Measurements from ENCODE around the gene PACRG.

Gene PACRG

DNA sequence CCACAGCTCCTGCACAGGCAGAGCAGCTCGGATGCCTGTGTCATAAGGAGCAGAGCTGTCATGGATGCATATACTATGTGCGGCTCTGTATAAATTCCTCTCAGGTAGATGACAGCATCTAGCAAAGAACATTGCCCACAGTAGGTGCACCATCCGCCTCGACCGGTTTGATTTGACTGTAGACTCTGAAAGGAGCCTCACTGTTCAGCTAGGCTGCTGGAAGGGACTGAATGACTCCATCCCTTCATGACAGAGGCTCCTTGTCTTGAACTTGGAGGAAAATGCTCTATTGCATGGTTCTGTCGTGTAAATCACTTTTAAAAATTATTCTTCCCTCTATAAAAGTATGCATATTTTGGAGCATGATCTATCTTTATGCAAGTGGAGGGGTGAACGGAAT lies 557.9 kb downstream of the PACRG start:
- ChIA-PET POLR2A (ENCODE audit: low non-redundant PET) (no interaction called here), CTCF (no interaction called here)
- no peak for DNase-seq (ENCODE audit: low spot score)
- H3K27ac ChIP-seq, result no peak overlapping the region
- TF ChIP-seq, protein P1, sequence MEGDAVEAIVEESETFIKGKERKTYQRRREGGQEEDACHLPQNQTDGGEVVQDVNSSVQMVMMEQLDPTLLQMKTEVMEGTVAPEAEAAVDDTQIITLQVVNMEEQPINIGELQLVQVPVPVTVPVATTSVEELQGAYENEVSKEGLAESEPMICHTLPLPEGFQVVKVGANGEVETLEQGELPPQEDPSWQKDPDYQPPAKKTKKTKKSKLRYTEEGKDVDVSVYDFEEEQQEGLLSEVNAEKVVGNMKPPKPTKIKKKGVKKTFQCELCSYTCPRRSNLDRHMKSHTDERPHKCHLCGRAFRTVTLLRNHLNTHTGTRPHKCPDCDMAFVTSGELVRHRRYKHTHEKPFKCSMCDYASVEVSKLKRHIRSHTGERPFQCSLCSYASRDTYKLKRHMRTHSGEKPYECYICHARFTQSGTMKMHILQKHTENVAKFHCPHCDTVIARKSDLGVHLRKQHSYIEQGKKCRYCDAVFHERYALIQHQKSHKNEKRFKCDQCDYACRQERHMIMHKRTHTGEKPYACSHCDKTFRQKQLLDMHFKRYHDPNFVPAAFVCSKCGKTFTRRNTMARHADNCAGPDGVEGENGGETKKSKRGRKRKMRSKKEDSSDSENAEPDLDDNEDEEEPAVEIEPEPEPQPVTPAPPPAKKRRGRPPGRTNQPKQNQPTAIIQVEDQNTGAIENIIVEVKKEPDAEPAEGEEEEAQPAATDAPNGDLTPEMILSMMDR (conservative IDR thresholded peaks at IDR 0.05; ENCODE audit: low read depth), result no peak

DNA sequence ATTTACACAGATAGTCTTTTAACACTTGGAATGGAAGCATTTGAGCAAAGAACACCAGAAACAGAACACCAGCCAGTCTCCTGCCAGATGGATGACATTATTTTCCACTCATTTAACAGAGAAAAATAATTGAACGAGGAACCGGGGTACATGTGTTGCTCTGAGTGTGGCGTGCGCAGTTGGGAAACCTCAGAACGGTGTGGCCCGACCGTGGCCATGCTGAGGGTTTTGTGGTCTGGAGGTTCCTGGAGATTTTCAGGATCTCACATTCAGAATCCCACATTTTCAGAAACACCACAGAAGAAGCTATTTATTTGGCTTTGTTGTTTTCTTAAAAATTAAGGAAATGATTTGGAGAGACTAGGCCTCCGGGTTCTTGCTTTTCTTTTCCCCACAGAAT lies 559.9 kb downstream of the PACRG start:
- no peak overlapping the region for H3K27ac ChIP-seq
- POLR2A ChIA-PET (ENCODE audit: low non-redundant PET), result no interaction called here
- TF ChIP-seq, protein P1 (conservative IDR thresholded peaks at IDR 0.05; ENCODE audit: low read depth), result no peak
- CTCF ChIA-PET, result no interaction called here
- no peak for DNase-seq (ENCODE audit: low spot score)

DNA sequence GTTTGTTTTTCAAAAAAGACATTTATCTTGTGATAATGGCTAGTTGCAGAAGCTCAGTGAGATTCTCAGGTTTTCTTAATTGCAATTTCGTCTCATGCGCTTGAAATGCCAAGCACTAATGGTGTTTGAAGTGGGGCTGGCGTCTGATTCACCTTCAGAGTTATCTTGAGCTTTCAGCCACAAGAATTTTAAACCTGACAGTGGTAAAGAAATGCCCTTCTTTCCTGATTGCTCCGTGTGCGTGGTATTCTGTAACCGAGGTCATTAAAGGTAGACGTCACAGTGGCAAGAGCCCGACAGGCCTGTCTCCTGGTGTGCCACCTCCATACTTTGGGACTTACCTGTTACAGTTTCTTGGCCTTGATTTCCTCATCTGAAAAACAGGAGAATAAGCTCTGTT lies 560.3 kb downstream of the PACRG start:
- ChIA-PET POLR2A (ENCODE audit: low non-redundant PET) (no interaction called here), CTCF (no interaction called here)
- TF ChIP-seq, protein P1 (conservative IDR thresholded peaks at IDR 0.05; ENCODE audit: low read depth), result no peak
- no peak for DNase-seq (ENCODE audit: low spot score)
- no peak overlapping the region for H3K27ac ChIP-seq

DNA sequence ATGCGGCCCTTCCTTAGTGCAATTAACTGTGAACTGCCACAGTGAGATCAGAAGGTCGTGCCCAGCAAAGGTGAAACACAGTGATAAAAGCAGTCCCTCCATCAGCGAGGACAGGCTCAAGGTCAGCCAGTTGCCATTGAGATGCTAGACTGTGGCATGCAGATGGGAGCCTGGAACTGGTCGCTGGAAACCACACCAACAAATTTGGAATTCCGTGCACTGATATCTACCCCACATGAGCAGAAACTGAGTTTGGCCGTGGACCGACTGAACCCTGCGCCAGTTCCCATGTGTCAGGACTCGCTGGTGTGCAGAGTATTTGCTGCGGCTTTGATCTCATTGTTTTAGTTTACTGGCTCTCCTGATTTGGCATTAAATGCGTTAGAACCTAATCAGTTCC lies 561.1 kb downstream of the PACRG start:
- no peak overlapping the region for H3K27ac ChIP-seq
- TF ChIP-seq, protein P1 (conservative IDR thresholded peaks at IDR 0.05; ENCODE audit: low read depth), result no peak
- ChIA-PET POLR2A (ENCODE audit: low non-redundant PET) (no interaction called here), CTCF (no interaction called here)
- DNase-seq (ENCODE audit: low spot score), result no peak

DNA sequence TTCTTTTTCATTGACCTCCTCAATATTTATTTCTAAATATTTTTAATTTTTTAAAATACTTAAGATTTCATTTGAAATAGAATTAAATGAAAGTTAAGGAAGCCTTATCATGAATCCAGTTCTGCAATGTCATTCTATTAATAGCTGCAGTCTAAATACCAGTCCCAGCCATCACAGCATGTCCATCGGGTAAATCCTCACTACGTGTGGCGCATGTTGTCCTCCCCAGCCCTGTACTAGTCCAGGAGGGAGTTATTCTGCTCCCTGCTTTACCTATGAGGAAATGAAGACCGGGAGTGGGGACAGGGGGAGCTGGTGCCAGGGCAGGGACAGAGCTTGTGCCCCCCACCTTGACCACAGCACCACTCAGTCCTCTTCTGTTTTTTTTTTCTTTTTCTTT lies 561.7 kb downstream of the PACRG start:
- POLR2A ChIA-PET (ENCODE audit: low non-redundant PET), result no interaction called here

DNA sequence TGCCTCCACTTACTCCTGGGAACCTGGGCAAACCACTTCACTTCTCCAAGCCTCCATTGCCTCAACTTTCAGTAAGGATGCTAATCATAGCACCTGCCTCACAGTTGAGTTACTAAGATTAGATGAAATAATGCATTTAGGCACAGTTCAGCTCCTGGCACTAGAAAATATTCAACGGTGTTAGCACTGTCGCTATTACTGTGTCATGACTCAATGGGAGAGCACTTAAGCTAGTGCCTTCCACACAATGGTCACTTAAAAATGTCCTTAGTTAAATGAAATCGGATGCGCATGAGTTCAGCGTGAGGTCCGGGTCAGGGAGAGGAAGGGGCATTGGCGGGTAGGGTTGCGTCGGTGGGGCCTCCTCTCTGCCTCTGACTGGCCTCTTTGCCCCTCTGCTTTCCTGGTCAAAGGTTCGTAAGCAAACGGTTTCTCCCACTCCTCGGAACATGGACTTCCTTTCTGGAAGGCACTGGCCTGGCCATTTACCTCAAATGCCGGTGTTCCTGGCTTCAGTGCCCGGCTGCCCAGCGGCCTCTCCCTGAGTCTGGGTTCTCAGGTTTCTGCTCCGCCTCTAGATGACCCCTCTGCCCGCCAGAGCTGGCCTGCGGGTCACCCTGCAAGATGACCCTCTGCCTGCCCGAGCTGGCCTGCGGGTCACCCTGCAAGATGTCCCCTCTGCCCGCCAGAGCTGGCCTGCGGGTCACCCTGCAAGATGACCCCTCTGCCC lies 562.9 kb downstream of the PACRG start:
- no peak for DNase-seq (ENCODE audit: low spot score)
- ChIA-PET CTCF (interaction anchor here (0.6 to 1.0 kb wide), 2 partner anchors 17 to 121 kb away, joined by 3 to 6 read pairs; no protein-coding TSS in a partner anchor), POLR2A (ENCODE audit: low non-redundant PET) (no interaction called here)
- TF ChIP-seq, protein P1 (conservative IDR thresholded peaks at IDR 0.05; ENCODE audit: low read depth), result no peak
- H3K27ac ChIP-seq, result no peak overlapping the region

More for the DNA sequence above, 561.7 kb downstream of the PACRG start:
- TF ChIP-seq, protein P1 (conservative IDR thresholded peaks at IDR 0.05; ENCODE audit: low read depth), result no peak
- DNase-seq (ENCODE audit: low spot score), result no peak
- no peak overlapping the region for H3K27ac ChIP-seq
- CTCF ChIA-PET, result no interaction called here

Data from RWPE1 (cell line).